ENCODE results near the gene ISOC1.

Gene ISOC1

DNA sequence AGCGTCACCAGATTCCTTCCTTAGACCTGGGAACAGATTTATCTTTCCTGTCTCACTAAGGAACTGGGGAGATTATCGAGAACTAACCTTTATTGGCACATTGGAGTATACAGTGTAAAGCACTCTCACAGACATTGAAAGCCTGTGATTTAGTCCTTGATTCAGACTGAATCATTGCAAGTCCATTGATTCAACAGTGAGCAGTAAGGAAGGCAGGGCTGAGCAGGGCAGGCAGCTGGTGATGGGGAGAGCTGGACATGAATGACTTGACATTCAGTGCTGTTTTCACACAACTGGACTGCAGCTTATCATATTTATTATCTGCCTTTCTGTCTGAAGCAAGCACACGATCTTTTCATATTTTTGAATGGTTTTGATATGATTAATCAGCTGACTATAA lies 16.2 kb downstream of the ISOC1 start:
- Mint-ChIP-seq H3K4me3 (no peak overlapping the region), H3K27ac (no peak overlapping the region), H3K36me3 (peaks cover 54% of the 10 kb centered on the region), H3K4me1 (peaks cover 6% of the 10 kb centered on the region), H3K9me3 (no peaks in the 10 kb centered on the region)
- DNase-seq (ENCODE audit: low spot score in 2 of 2) (no peak), ATAC-seq (no peak)

DNA sequence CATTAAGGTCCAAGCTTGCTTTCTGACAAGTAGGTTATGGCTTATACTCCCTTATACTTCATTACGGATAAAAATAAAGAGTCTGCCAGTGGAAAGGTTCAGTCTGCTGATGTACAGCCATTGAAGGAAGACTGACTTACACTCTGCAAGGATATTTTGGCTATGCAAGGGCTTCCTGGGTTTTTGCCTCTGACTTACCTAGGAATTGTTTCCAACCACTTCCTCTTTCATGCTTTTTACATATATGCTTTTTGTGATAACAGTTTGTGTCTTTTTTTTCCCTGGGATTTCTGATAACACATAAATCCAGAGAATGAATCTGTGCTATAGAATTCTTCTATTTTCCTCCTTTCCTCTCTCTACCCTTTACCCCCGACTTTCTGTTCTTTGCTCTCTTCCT lies 16.8 kb downstream of the ISOC1 start:
- Mint-ChIP-seq H3K36me3 (peaks cover 48% of the 10 kb centered on the region), H3K4me1 (peaks cover 6% of the 10 kb centered on the region), H3K4me3 (no peak overlapping the region), H3K9me3 (no peaks in the 10 kb centered on the region), H3K27ac (no peak overlapping the region)
- ATAC-seq (no peak), DNase-seq (ENCODE audit: low spot score in 2 of 2) (no peak)

DNA sequence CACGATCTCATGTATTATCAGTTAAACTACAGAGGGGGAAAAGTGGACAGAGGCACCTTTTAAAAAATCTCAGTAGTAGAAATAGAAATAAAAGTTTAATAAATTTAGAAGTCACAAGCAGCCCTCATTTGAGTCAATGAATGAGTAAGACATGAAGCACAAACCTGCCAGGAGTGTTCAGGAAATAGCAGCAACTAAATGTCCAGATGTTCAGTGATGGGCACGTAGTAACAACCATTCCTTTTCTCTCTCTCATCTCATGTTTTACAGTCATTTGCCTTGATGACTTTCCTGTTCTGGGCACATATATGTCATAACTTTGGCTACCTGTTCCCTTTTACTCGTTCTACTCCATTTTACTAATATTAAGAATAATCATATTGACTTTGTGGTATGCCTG lies 17.7 kb downstream of the ISOC1 start:
- no peak for DNase-seq (ENCODE audit: low spot score in 2 of 2)
- peaks cover 6% of the 10 kb centered on the region for H3K4me1 Mint-ChIP-seq
- no peak overlapping the region for H3K4me3 Mint-ChIP-seq
- H3K27ac Mint-ChIP-seq = no peak overlapping the region
- H3K36me3 Mint-ChIP-seq = peaks cover 42% of the 10 kb centered on the region
- no peaks in the 10 kb centered on the region for H3K9me3 Mint-ChIP-seq
- ATAC-seq = no peak

DNA sequence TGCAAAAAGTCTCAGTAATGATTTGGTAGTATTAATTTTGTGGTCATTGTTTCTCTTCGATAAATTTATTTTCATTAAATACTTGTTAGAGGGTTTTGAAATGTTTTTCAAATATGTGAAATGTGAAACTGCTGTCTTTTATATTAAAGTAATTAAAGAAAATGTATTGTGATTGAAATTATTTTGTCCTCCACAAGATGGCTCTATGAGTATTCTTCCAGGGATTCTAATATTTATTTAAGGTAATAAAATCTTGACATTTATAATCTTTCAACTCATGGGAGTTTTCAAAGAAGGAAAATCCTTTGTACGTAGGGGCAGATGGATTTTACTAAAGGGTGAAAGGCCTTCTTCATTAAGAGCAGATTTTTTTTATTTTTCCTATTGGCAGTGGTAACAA lies 19.3 kb downstream of the ISOC1 start:
- peaks cover 36% of the 10 kb centered on the region for H3K36me3 Mint-ChIP-seq
- no peaks in the 10 kb centered on the region for H3K9me3 Mint-ChIP-seq
- H3K4me3 Mint-ChIP-seq = no peak overlapping the region
- peaks cover 6% of the 10 kb centered on the region for H3K4me1 Mint-ChIP-seq
- H3K27ac Mint-ChIP-seq = no peak overlapping the region
- ATAC-seq (no peak), DNase-seq (ENCODE audit: low spot score in 2 of 2) (no peak)

DNA sequence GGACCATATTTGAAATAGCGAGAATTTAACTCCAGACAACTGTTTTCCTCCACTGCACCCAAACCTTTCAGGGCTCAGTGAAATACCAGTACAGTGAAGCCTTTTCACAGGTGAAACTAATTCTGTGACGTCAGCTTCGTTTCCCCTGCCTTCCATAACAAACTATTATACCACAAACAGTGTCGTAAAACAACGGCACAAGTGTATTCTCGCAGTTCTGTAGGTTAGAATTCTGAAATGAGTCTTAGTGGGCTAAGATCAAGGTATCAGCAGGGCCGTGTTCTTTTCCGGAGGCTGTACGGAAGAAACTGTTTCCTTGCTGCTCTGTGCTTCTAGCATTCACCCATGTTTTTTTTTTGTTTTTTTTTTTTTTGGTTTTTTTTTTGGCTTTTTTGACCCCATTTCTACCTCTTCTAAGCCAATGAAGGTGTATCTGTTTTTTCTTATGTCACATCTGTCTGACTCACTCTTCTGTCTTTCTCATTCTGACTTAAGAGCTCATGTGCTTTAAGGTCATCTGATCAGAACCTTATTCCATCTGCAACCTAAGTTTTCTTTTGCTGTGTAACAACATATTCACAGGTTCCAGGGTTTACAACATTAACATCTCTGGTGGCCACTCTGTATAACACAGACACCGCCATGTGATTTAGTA lies 20.1 kb downstream of the ISOC1 start:
- no peak for DNase-seq (ENCODE audit: low spot score in 2 of 2)
- Mint-ChIP-seq H3K4me3 (no peak overlapping the region), H3K4me1 (peaks cover 6% of the 10 kb centered on the region), H3K36me3 (peaks cover 28% of the 10 kb centered on the region), H3K9me3 (no peaks in the 10 kb centered on the region), H3K27ac (peak overlapping the region; percentile 11)
- peak; percentile 74 for ATAC-seq

DNA sequence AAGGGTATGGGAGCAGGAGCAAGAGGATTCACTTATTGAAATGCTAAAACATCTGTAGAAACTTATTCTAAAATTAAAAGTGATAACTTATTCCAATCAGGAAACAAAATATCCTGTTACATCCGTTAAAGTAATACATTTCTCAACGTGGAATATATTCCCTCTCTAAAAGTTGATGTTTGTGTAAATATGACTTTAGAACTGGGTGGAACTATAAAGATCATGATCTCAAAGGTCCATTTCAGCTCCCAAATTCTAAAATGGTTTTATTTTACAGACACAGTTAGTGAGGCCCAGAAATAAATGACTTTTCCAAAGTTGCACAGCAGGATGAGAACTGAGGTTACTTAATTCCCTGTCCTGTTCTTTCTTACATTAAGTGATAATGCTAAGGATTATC lies 21.1 kb downstream of the ISOC1 start:
- no peak for ATAC-seq
- peaks cover 6% of the 10 kb centered on the region for H3K4me1 Mint-ChIP-seq
- peaks cover 27% of the 10 kb centered on the region for H3K36me3 Mint-ChIP-seq

DNA sequence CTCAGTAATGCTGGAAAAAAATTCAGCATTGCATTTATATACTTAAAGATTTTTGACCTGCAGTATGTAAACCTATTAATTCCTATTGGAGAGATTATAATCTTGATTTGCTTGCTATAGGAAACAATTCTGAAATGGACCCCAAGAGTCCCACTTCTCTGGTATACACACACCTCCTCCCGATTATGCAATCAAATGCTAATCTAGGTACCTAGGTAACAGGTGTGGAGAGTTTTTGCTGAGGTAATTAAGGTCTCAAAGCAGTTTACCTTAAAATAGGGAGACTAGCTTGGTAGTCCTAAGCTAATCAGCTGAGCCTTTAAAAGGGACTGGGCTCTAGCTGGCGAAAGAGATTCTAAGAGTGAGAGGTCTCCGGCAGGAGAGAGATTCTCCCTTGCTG lies 22.2 kb downstream of the ISOC1 start:
- H3K36me3 Mint-ChIP-seq = peaks cover 27% of the 10 kb centered on the region
- peaks cover under 1% of the 10 kb centered on the region for H3K4me1 Mint-ChIP-seq
- no peaks in the 10 kb centered on the region for H3K9me3 Mint-ChIP-seq
- no peak overlapping the region for H3K4me3 Mint-ChIP-seq
- H3K27ac Mint-ChIP-seq = no peak overlapping the region
- ATAC-seq = no peak
- no peak for DNase-seq (ENCODE audit: low spot score in 2 of 2)

More for the DNA sequence above, 21.1 kb downstream of the ISOC1 start:
- DNase-seq (ENCODE audit: low spot score in 2 of 2) = no peak
- Mint-ChIP-seq H3K9me3 (no peaks in the 10 kb centered on the region), H3K27ac (no peak overlapping the region), H3K4me3 (no peak overlapping the region)

DNA sequence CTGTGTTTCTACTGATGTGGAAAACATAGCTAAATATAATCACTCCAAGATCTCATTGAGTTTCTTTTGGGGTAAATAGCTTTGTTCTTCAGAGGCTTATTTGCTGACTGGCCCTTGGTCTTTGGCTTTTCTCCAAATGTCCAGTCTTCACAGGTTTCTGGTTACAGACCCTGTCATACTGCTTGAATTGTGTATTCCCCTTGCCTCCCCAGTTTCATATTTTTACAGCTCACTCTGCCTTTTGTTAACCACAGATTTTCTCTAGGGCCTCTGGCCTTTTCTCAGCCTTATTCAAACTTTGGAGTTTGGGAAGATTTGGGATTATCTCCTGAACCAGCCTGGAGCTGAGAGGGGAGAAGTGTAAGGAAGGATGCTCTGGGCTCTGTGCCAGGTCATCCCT lies 23.9 kb downstream of the ISOC1 start:
- H3K4me1 Mint-ChIP-seq = no peaks in the 10 kb centered on the region

DNA sequence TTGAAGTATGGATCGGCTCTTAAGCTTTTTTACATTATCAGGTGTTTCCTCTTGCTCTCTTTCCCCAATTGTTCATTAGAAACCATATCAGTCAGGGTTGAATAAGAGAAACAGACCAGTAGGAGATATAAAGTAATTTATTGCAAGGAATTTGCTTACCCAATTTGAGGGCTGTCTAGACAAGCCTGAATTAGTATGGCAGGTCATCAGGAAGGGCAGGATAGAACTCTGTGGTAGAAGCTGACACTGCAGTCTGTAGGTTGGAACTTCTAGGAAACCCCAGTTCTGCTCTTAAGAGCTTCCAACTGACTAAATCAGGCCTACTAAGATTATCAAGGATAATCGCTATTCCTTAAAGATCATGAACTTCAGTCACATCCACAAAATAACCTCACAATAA lies 24.3 kb downstream of the ISOC1 start:
- Mint-ChIP-seq H3K36me3 (peaks cover 10% of the 10 kb centered on the region), H3K27ac (no peak overlapping the region), H3K9me3 (no peaks in the 10 kb centered on the region), H3K4me1 (no peaks in the 10 kb centered on the region), H3K4me3 (no peak overlapping the region)
- DNase-seq (ENCODE audit: low spot score in 2 of 2) (no peak), ATAC-seq (no peak)

More for the DNA sequence above, 23.9 kb downstream of the ISOC1 start:
- DNase-seq (ENCODE audit: low spot score in 2 of 2) = no peak
- Mint-ChIP-seq H3K9me3 (no peaks in the 10 kb centered on the region), H3K4me3 (no peak overlapping the region), H3K27ac (no peak overlapping the region), H3K36me3 (peaks cover 14% of the 10 kb centered on the region)
- no peak for ATAC-seq

DNA sequence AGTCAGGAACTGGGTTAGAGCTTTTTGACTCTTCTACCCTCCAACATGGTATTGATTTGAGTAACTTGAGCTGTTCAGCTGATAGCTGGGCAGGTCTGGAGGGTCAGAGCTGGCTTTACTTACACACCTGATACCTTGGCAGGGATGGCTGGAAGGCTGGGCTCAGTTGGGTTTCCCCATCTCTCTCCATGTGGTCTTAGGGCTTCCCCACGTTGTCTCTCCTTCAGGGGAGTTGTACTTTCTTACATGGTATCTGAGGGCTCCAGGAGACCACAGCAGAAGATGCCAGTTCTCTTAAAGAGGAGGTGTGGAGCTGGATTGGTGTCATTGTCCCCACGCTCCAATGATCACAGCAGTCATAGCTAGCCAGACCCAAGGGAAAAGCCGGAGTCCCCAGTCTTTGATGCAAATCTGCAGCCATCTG lies 25.6 kb downstream of the ISOC1 start:
- no peak for DNase-seq (ENCODE audit: low spot score in 2 of 2)
- Mint-ChIP-seq H3K27ac (no peak overlapping the region), H3K36me3 (no peaks in the 10 kb centered on the region), H3K9me3 (no peaks in the 10 kb centered on the region), H3K4me3 (no peak overlapping the region), H3K4me1 (no peaks in the 10 kb centered on the region)
- peak; percentile 75 for ATAC-seq

DNA sequence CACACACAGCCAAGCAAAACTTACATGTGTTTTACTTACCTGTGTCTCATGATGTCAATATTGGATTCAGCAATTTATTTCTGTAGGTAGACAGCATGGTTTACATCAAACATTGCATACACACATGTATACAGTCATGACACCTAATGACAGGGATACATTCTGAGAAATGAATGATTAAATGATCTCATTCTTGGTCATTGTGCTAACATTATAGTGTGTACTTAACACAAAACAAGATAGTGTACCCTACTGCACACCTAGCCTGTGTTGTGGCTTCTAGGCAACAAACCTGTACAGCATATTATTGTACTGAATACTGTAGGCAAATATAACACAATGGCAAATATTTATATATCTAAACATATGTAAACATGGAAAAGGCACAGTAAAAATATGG lies 28.0 kb downstream of the ISOC1 start:
- Mint-ChIP-seq H3K4me3 (no peak overlapping the region), H3K4me1 (peaks cover 12% of the 10 kb centered on the region), H3K36me3 (no peaks in the 10 kb centered on the region), H3K27ac (no peak overlapping the region), H3K9me3 (no peaks in the 10 kb centered on the region)
- ATAC-seq = no peak
- no peak for DNase-seq (ENCODE audit: low spot score in 2 of 2)

DNA sequence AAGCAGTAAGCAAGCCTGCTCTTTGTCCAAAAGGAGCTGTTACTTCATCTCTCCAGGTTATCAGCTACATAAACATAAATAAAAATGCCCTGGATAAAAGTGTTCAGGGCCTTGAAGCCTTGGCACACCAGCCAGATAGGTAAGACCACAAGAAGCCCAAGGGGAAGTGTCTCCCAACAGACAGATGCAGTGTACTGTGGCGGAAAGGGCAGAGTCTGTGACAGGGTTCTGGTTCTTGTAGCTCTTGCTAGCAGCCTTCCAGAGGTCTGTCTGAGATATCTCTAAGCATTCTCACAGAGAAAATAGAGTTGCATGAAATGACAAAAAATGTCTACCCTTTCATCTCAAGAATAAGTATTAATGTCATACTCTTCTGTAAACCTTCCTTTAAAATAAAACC lies 30.1 kb downstream of the ISOC1 start:
- no peak for DNase-seq (ENCODE audit: low spot score in 2 of 2)
- Mint-ChIP-seq H3K9me3 (no peaks in the 10 kb centered on the region), H3K4me1 (peaks cover 12% of the 10 kb centered on the region), H3K36me3 (no peaks in the 10 kb centered on the region), H3K4me3 (no peak overlapping the region), H3K27ac (no peak overlapping the region)
- no peak for ATAC-seq

DNA sequence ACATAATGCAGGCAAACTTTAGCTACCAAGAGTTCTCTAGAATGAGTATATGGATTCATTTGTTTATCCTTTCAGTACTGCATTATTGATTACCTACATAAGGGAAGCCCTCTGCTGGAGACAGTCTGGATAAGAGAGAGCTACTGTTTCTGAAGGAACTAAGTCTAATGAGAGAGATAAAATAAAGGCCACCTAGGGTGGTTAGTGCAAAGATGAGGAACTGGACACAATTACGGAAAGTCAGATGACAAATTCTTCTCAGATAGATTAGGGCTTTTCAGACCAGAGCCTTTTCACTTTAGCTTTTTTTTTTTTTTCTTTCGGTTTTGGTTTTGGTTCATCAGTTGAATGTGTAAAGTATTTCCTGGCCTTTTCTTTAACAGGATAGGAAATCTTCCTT lies 31.3 kb downstream of the ISOC1 start:
- Mint-ChIP-seq H3K4me1 (peaks cover 12% of the 10 kb centered on the region), H3K9me3 (no peaks in the 10 kb centered on the region), H3K27ac (peak overlapping the region; percentile 87), H3K4me3 (peak overlapping the region; percentile 32), H3K36me3 (no peaks in the 10 kb centered on the region)
- DNase-seq (ENCODE audit: low spot score in 2 of 2) (no peak), ATAC-seq (peak; percentile 63)

DNA sequence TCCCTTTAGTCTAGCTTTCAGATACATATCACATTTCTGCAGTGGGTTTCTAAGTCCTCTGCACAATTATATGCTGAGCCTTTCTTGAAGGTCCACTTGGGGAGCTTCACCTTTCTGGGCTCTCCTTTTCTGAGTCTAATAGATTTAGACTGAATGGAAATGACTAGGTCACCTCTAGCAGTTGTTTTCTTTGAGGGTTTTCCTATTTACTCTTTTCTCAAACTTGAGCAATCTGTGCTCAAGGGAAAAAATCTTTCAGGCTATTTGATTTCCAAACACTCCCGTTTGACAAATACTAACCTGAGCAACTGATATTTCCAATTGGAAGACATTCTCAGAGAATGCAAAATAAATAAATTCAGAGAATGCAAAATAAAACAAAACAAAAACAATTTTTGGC lies 39.0 kb downstream of the ISOC1 start:
- ATAC-seq (no peak), DNase-seq (ENCODE audit: low spot score in 2 of 2) (no peak)
- Mint-ChIP-seq H3K27ac (no peak overlapping the region), H3K4me3 (no peak overlapping the region), H3K36me3 (no peaks in the 10 kb centered on the region), H3K9me3 (no peaks in the 10 kb centered on the region), H3K4me1 (no peaks in the 10 kb centered on the region)

DNA sequence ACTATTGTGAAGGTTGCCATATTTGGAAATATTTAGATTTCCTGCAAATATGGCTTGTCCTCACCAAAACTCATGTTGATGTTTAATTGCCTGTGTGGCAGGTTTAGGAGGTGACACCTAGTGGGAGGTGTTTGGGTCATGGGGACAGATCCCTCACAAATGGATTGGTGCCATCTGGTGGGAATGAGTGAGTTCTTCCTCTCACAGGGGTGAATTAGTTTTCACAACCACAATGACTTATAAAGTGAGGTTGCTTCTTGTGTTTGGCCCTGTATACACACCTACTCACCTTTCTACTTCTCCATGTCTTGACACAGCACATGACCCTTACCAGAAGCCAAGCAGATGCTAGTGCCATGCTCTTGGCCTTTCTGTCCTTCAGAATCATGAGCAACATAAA lies 41.1 kb downstream of the ISOC1 start:
- Mint-ChIP-seq H3K4me1 (no peaks in the 10 kb centered on the region), H3K4me3 (no peak overlapping the region), H3K36me3 (no peaks in the 10 kb centered on the region), H3K9me3 (no peaks in the 10 kb centered on the region), H3K27ac (no peak overlapping the region)
- no peak for DNase-seq (ENCODE audit: low spot score in 2 of 2)
- ATAC-seq = peak; percentile 76

DNA sequence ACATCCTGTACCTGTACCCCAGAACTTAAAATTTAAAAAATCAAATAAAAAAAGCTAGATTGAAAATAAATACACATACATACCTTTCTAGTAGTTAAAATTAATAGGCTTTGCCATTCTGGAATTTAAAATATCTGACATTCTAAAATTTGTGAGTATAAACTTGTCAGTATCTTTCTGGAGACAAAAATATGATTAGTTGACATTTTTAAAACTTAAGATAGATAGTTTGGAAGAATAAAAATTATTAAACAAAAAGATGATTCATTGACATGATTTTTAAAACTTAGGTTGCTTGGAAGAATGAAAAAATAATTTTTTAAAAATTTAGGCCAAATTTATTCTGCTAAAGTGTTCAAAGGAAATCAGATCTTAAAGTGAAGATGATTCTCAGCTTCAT lies 43.1 kb downstream of the ISOC1 start:
- H3K36me3 Mint-ChIP-seq = no peaks in the 10 kb centered on the region
- DNase-seq (ENCODE audit: low spot score in 2 of 2) (no peak), ATAC-seq (no peak)
- no peak overlapping the region for H3K4me3 Mint-ChIP-seq
- H3K9me3 Mint-ChIP-seq = no peaks in the 10 kb centered on the region
- no peaks in the 10 kb centered on the region for H3K4me1 Mint-ChIP-seq
- H3K27ac Mint-ChIP-seq = no peak overlapping the region

DNA sequence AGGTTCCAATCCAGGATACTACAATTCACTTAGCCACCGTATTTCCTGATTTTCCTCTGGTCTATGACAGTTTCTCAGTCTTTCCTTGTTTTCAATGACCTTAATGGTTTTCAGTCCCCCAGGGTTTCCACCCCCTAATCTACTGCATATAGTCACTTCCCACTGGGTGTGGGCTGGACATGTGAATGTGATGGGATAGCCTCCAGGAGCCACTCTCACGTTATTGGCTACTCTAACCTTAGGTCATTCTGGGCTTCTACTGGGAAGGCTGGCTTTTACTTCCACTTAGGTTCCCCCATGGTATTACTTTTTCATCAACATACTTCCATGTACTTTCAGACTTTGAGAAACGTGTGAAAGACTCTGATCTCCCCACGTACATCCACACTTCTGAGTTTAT lies 46.5 kb downstream of the ISOC1 start:
- H3K9me3 Mint-ChIP-seq = no peaks in the 10 kb centered on the region
- no peak overlapping the region for H3K4me3 Mint-ChIP-seq
- ATAC-seq (no peak), DNase-seq (ENCODE audit: low spot score in 2 of 2) (no peak)
- H3K27ac Mint-ChIP-seq = no peak overlapping the region
- no peaks in the 10 kb centered on the region for H3K36me3 Mint-ChIP-seq
- H3K4me1 Mint-ChIP-seq = no peaks in the 10 kb centered on the region

Measured in stimulated activated effector memory CD8-positive, alpha-beta T cell treated with anti-CD3 and anti-CD28 coated beads, Interleukin-12 subunit alpha, Interleukin-12 subunit beta, amount 100 ng/mL, for 72 hours (primary cell).